CD14-positive monocyte (primary cell): ENCODE measurements around the gene NME7. TPM values are rescaled to one million over a fixed set of nuclear protein-coding genes. Genes with fewer than 3 reads are reported as not detected.

Experiments
- DNase-seq, 3 donors: peaks; one replicate each; pipeline ENCODE4 v3.0.0-alpha.2; 2011 to 2022
- H2AFZ ChIP-seq: 2 replicates; pipeline ENCODE4 v1.6.0; 2012; ENCODE audit warnings: mild to moderate bottlenecking, low read depth, low read length, inconsistent platforms; ENCODE audit not compliant: insufficient read depth, poor library complexity, severe bottlenecking
- H3K27ac ChIP-seq, 2 donors: 1 replicate in 1 of 2; 2 replicates in 1 of 2; pipeline ENCODE4 v1.5.1; 2012 to 2013; ENCODE audit warnings: low read length in 2 of 2, control low read depth in 1 of 2, inconsistent platforms in 1 of 2, low read depth in 1 of 2, mild to moderate bottlenecking in 1 of 2
- H3K27me3 ChIP-seq, 2 donors: one replicate each; pipeline versions ENCODE4 v1.6.0 to v1.6.1; 2011 to 2013; ENCODE audit warnings: low read length in 2 of 2; ENCODE audit not compliant: control insufficient read depth in 2 of 2, insufficient read depth in 2 of 2
- H3K36me3 ChIP-seq, 2 donors: replicated peaks in 1 of 2; 1 replicate in 1 of 2; 2 replicates in 1 of 2; pipeline versions ENCODE4 v1.5.1 to v1.6.1; 2012 to 2013; ENCODE audit warnings: low read length in 2 of 2, control low read depth in 1 of 2, inconsistent platforms in 1 of 2, mild to moderate bottlenecking in 1 of 2; ENCODE audit not compliant: insufficient read depth in 2 of 2, control insufficient read depth in 1 of 2
- H3K4me1 ChIP-seq, 2 donors: 1 replicate in 1 of 2; 2 replicates in 1 of 2; pipeline versions ENCODE4 v1.5.1 to v1.6.1; 2012 to 2013; ENCODE audit warnings: low read length in 2 of 2, control low read depth in 1 of 2, inconsistent platforms in 1 of 2, mild to moderate bottlenecking in 1 of 2, moderate library complexity in 1 of 2; ENCODE audit not compliant: insufficient read depth in 2 of 2, control insufficient read depth in 1 of 2
- H3K4me2 ChIP-seq: replicated peaks from 2 replicates; pipeline ENCODE3; 2012; ENCODE audit warnings: low read length, moderate library complexity, mild to moderate bottlenecking; ENCODE audit not compliant: poor library complexity, severe bottlenecking; ENCODE audit errors: extremely low read depth
- H3K4me3 ChIP-seq, 3 experiments: fragments of 200-600 bp in 1 of 3; sonication (generic) in 1 of 3; replicated peaks in 1 of 3; 1 replicate in 2 of 3; 2 replicates in 1 of 3; pipeline ENCODE4 v1.5.1; 2011 to 2013; ENCODE audit warnings: low read length in 3 of 3, mild to moderate bottlenecking in 3 of 3, control low read depth in 2 of 3, low read depth in 2 of 3, inconsistent platforms in 1 of 3, moderate library complexity in 1 of 3
- H3K79me2 ChIP-seq: 2 replicates; pipeline ENCODE4 v1.6.0; 2012; ENCODE audit warnings: mild to moderate bottlenecking, control low read depth, inconsistent platforms, low read length, moderate library complexity; ENCODE audit not compliant: insufficient read depth
- H3K9ac ChIP-seq: 2 replicates; pipeline ENCODE4 v1.6.0; 2017; ENCODE audit warnings: low read length, mild to moderate bottlenecking; ENCODE audit not compliant: insufficient read depth, poor library complexity, severe bottlenecking
- H3K9me3 ChIP-seq, 2 donors: replicated peaks in 1 of 2; 1 replicate in 1 of 2; 2 replicates in 1 of 2; pipeline versions ENCODE4 v1.5.1 to v1.6.1; 2012 to 2013; ENCODE audit warnings: low read length in 2 of 2, control low read depth in 1 of 2; ENCODE audit not compliant: control insufficient read depth in 1 of 2, insufficient read depth in 1 of 2
- H4K20me1 ChIP-seq: 2 replicates; pipeline ENCODE4 v1.6.0; 2012; ENCODE audit warnings: mild to moderate bottlenecking, low read length, control low read depth, moderate library complexity; ENCODE audit not compliant: insufficient read depth
- H3K27ac Mint-ChIP-seq, 7 donors: one replicate each; pipeline ENCODE4 v1.8.0; 2020; ENCODE audit warnings: mild to moderate bottlenecking in 7 of 7, mixed read lengths in 7 of 7, moderate library complexity in 6 of 7, inconsistent platforms in 2 of 7
- H3K27me3 Mint-ChIP-seq, 3 donors: one replicate each; pipeline ENCODE4 v1.8.0; 2021 to 2022; ENCODE audit warnings: low read depth in 3 of 3, mild to moderate bottlenecking in 3 of 3, mixed read lengths in 3 of 3, moderate library complexity in 3 of 3, inconsistent platforms in 1 of 3
- H3K36me3 Mint-ChIP-seq, 2 donors: one replicate each; pipeline ENCODE4 v1.8.0; 2020; ENCODE audit warnings: mixed read lengths in 2 of 2, inconsistent platforms in 1 of 2, mild to moderate bottlenecking in 1 of 2
- H3K4me1 Mint-ChIP-seq: one replicate; pipeline ENCODE4 v1.8.0; 2020; ENCODE audit warnings: mild to moderate bottlenecking, mixed read lengths
- H3K4me3 Mint-ChIP-seq, 2 donors: one replicate each; pipeline ENCODE4 v1.8.0; 2020; ENCODE audit warnings: mild to moderate bottlenecking in 2 of 2, mixed read lengths in 2 of 2, moderate library complexity in 1 of 2
- H3K9me3 Mint-ChIP-seq, 7 donors: one replicate each; pipeline ENCODE4 v1.8.0; 2020 to 2022; ENCODE audit warnings: mixed read lengths in 7 of 7, mild to moderate bottlenecking in 6 of 7, moderate library complexity in 6 of 7, inconsistent platforms in 2 of 7
- WGBS: methylation state at CpG from one replicate; pipeline ENCODE4 v1.1.5; 2013; ENCODE audit warnings: missing lambda C conversion rate; ENCODE audit not compliant: insufficient coverage; 5-methylcytosine and 5-hydroxymethylcytosine counted together
- intact Hi-C, 2 donors: fragments of 100-400 bp; cut with micrococcal nuclease; formaldehyde crosslinking; loops; one replicate each; pipeline versions ENCODE4 v1.15.0 to v1.15.1; 2023
- polyA plus RNA-seq, 3 donors: library from polyadenylated mRNA; depleted of rRNA in 1 of 3; unstranded in 2 of 3; stranded (reverse) in 1 of 3; fragments of 300-500 nt in 2 of 3; fragments of >200 nt in 1 of 3; fragmentation: Illumina TruSeq in 2 of 3; gene quantifications; 1 replicate in 2 of 3; 2 replicates in 1 of 3; pipeline ENCODE4 v1.2.3, GENCODE V29; 2012 to 2021
- TF ChIP-seq, protein P1 (sequence below): fragments of 200-600 bp; IDR thresholded peaks from one replicate; pipeline ENCODE4 v1.8.0; 2022; ENCODE audit warnings: antibody characterized with exemption, mild to moderate bottlenecking

NME7 gene
- polyA plus RNA-seq, 3 donors, result 3.5 to 8.0 (median 6.0) TPM

DNA sequence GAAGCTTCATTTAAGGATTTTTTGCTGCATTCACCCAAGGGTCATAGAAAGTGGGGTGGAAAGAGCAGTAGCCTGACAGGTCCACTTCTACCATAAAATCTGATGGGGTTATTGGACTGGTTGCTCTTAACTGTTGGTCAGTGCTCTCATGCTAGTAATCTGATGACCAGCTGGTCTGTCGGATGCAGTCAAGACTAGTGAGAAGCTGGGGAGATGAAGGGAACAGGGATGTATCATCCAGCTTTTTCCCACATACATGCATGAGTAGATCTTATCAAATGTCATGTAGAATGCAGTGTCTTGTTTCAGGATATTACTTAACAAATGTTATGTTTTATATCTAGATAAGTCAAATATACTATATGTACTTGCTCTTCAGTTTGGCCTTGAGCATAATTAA lies 250.0 kb downstream of the NME7 start:
- H3K27ac Mint-ChIP-seq, result no peak overlapping the region
- H3K4me1 Mint-ChIP-seq, result peaks cover 26% of the 10 kb centered on the region
- H3K27me3 ChIP-seq, result no peaks in the 10 kb centered on the region
- H2AFZ ChIP-seq, result no peak overlapping the region
- H3K79me2 ChIP-seq, result no peaks in the 10 kb centered on the region
- H3K9me3 Mint-ChIP-seq, result no peaks in the 10 kb centered on the region
- H3K36me3 Mint-ChIP-seq, result peaks cover 8 to 9% of the 10 kb centered on the region in 2 donors
- no peaks in the 10 kb centered on the region for H3K9me3 ChIP-seq
- no peaks in the 10 kb centered on the region for H3K36me3 ChIP-seq
- no peaks in the 10 kb centered on the region for H3K27me3 Mint-ChIP-seq
- no peak overlapping the region for H3K4me2 ChIP-seq
- no peaks in the 10 kb centered on the region for H4K20me1 ChIP-seq
- H3K4me3 Mint-ChIP-seq, result no peak overlapping the region
- WGBS, result no CpG with 5 or more reads among the region's 1 CpG
- H3K4me3 ChIP-seq, result no peak overlapping the region
- TF ChIP-seq, protein P1, sequence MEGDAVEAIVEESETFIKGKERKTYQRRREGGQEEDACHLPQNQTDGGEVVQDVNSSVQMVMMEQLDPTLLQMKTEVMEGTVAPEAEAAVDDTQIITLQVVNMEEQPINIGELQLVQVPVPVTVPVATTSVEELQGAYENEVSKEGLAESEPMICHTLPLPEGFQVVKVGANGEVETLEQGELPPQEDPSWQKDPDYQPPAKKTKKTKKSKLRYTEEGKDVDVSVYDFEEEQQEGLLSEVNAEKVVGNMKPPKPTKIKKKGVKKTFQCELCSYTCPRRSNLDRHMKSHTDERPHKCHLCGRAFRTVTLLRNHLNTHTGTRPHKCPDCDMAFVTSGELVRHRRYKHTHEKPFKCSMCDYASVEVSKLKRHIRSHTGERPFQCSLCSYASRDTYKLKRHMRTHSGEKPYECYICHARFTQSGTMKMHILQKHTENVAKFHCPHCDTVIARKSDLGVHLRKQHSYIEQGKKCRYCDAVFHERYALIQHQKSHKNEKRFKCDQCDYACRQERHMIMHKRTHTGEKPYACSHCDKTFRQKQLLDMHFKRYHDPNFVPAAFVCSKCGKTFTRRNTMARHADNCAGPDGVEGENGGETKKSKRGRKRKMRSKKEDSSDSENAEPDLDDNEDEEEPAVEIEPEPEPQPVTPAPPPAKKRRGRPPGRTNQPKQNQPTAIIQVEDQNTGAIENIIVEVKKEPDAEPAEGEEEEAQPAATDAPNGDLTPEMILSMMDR, result no peak
- DNase-seq, result no peak
- intact Hi-C loops, result no loop called here
- no peak overlapping the region for H3K27ac ChIP-seq
- H3K4me1 ChIP-seq, result peaks cover 15 to 20% of the 10 kb centered on the region in 2 donors
- no peak overlapping the region for H3K9ac ChIP-seq

DNA sequence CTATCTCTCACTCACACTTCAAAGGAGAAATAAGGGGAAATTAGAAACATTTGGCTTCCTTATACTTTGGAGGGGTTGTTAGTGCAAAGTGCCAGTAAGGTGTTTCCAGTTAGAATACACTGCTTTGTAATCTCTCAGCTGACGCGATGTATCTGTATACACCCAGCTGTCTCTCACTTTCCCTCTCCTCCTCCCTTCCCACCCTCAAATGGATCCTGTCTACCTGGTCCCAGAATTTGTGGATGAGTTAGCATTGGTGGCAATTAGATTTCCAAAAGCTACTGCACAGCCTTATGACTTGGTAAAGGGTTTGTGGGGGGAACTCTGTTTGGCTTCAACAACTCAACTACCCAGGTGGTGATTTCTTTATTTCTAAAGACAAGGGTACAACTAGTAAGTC lies 250.6 kb downstream of the NME7 start:
- H3K27ac ChIP-seq, result no peak overlapping the region
- Mint-ChIP-seq H3K4me3 (no peak overlapping the region), H3K36me3 (peaks cover 9 to 10% of the 10 kb centered on the region in 2 donors), H3K27me3 (no peaks in the 10 kb centered on the region), H3K27ac (peak overlapping the region in 6 of 7 donors; percentile 26 to 97 (median 95)), H3K4me1 (peaks cover 30% of the 10 kb centered on the region), H3K9me3 (no peaks in the 10 kb centered on the region)
- intact Hi-C loops, result no loop called here
- WGBS, result no CpG with 5 or more reads among the region's 2 CpGs
- peaks cover 21 to 26% of the 10 kb centered on the region in 2 donors for H3K4me1 ChIP-seq
- no peak for DNase-seq
- H3K79me2 ChIP-seq, result no peaks in the 10 kb centered on the region
- no peaks in the 10 kb centered on the region for H3K9me3 ChIP-seq
- H3K27me3 ChIP-seq, result no peaks in the 10 kb centered on the region
- H2AFZ ChIP-seq, result no peak overlapping the region
- H3K4me3 ChIP-seq, result no peak overlapping the region
- TF ChIP-seq, protein P1, result no peak
- H3K9ac ChIP-seq, result no peak overlapping the region
- H3K4me2 ChIP-seq, result no peak overlapping the region
- H4K20me1 ChIP-seq, result no peaks in the 10 kb centered on the region
- H3K36me3 ChIP-seq, result no peaks in the 10 kb centered on the region
